Gastroesophageal sphincter (tissue), 4 donors: ENCODE measurements around the gene LMTK2. TPM values are rescaled to one million over a fixed set of nuclear protein-coding genes. Genes with fewer than 3 reads are reported as not detected.

Source experiments
- ATAC-seq: fragments of 150-250 bp; one replicate; pipeline ENCODE4 v1.9.1; 2016; ENCODE audit warnings: mild to moderate bottlenecking, moderate library complexity
- H3K27ac ChIP-seq, 4 donors: fragments of 200-600 bp; sonication (generic) in 3 of 4; 1 replicate in 3 of 4; 2 replicates in 1 of 4; pipeline ENCODE4 v1.5.1; 2016 to 2019
- H3K27me3 ChIP-seq: fragments of 200-600 bp; sonication (generic); one replicate; pipeline ENCODE4 v1.5.1; 2019
- H3K36me3 ChIP-seq, 2 donors: fragments of 200-600 bp; sonication (generic); one replicate each; pipeline ENCODE4 v1.5.1; 2019; ENCODE audit warnings: control low read depth in 1 of 2
- H3K4me1 ChIP-seq, 3 donors: fragments of 200-600 bp; sonication (generic); 1 replicate in 2 of 3; 2 replicates in 1 of 3; pipeline ENCODE4 v1.5.1; 2016 to 2019; ENCODE audit warnings: control low read depth in 2 of 3
- H3K4me3 ChIP-seq, 2 donors: fragments of 200-600 bp; sonication (generic); one replicate each; pipeline ENCODE4 v1.5.1; 2019; ENCODE audit warnings: mild to moderate bottlenecking in 1 of 2, moderate library complexity in 1 of 2
- H3K9me3 ChIP-seq, 3 donors: fragments of 200-600 bp; sonication (generic); one replicate each; pipeline ENCODE4 v1.5.1; 2017 to 2019; ENCODE audit warnings: control low read depth in 2 of 3
- CTCF ChIP-seq, 4 experiments: fragments of 200-600 bp in 2 of 4; fragments of 450-650 bp in 2 of 4; sonication (generic) in 1 of 4; IDR thresholded peaks; one replicate each; pipeline ENCODE4 v1.5.1; 2017 to 2019; ENCODE audit warnings: antibody characterized with exemption in 4 of 4, mild to moderate bottlenecking in 2 of 4, moderate library complexity in 2 of 4
- EP300 ChIP-seq: sonication (generic); formaldehyde crosslinking; IDR thresholded peaks from one replicate; pipeline ENCODE4 v1.6.1; 2017; ENCODE audit warnings: antibody characterized with exemption, mild to moderate bottlenecking
- POLR2A ChIP-seq, 2 donors: fragments of 450-650 bp; IDR thresholded peaks; one replicate each; pipeline ENCODE4 v1.6.1; 2017; ENCODE audit warnings: antibody characterized with exemption in 2 of 2, mild to moderate bottlenecking in 2 of 2, moderate library complexity in 1 of 2
- POLR2AphosphoS5 ChIP-seq: sonication (generic); formaldehyde crosslinking; IDR thresholded peaks from one replicate; pipeline ENCODE4 v1.6.1; 2017; ENCODE audit warnings: antibody characterized with exemption
- WGBS, 2 donors: methylation state at CpG; one replicate each; pipeline ENCODE4 v1.1.5; 2018; ENCODE audit warnings: low coverage in 1 of 2; 5-methylcytosine and 5-hydroxymethylcytosine counted together
- total RNA-seq, 4 donors: library from RNA; depleted of rRNA; stranded (reverse); fragments of >200 nt; gene quantifications; one replicate each; pipeline ENCODE4 v1.1.0, GENCODE V29; 2016

The LMTK2 gene
- total RNA-seq, 4 donors from 2014 or later: 16.0 to 34.5 (median 22.1) TPM

GRCh38 chr7:98175260-98175940 is 68.7 kb downstream of the LMTK2 start:
- Histone ChIP-seq H3K4me3 (no peak overlapping the region), H3K36me3 (peaks cover 0 to 71% of the 10 kb centered on the region in 2 donors), H3K27ac (no peak overlapping the region), H3K4me1 (no peaks in the 10 kb centered on the region), H3K9me3 (no peaks in the 10 kb centered on the region), H3K27me3 (no peaks in the 10 kb centered on the region)
- TF ChIP-seq EP300: no peak
- no peak for TF ChIP-seq POLR2AphosphoS5
- WGBS, 2 donors: 76 to 80% methylated on average over 7 to 8 of the region's 8 CpGs
- ATAC-seq: no peak

- H3K27ac ChIP-seq: no peak overlapping the region
- no peaks in the 10 kb centered on the region for H3K9me3 ChIP-seq
- ATAC-seq: no peak
- WGBS, 2 donors: 80 to 90% methylated on average over 3 to 4 of the region's 6 CpGs
- peaks cover 0 to 52% of the 10 kb centered on the region in 2 donors for H3K36me3 ChIP-seq
- no peaks in the 10 kb centered on the region for H3K27me3 ChIP-seq
- TF ChIP-seq EP300 (no peak), POLR2A (IDR thresholded peaks at IDR 0.05) (no peak), POLR2AphosphoS5 (no peak), CTCF (IDR thresholded peaks at IDR 0.05) (no peak)
- no peak overlapping the region for H3K4me3 ChIP-seq
- H3K4me1 ChIP-seq: no peaks in the 10 kb centered on the region
Measured at GRCh38 chr7:98177553-98177952, 70.9 kb downstream of the LMTK2 start.

- H3K9me3 ChIP-seq: no peaks in the 10 kb centered on the region
- WGBS, 2 donors: 86 to 90% methylated on average over 5 to 7 of the region's 16 CpGs
- no peak overlapping the region for H3K27ac ChIP-seq
- no peaks in the 10 kb centered on the region for H3K27me3 ChIP-seq
- H3K36me3 ChIP-seq: peaks cover 0 to 46% of the 10 kb centered on the region in 2 donors
- no peak for ATAC-seq
- H3K4me1 ChIP-seq: no peaks in the 10 kb centered on the region
- no peak overlapping the region for H3K4me3 ChIP-seq
- TF ChIP-seq POLR2A (IDR thresholded peaks at IDR 0.05): no peak
- TF ChIP-seq EP300: no peak
- no peak for TF ChIP-seq CTCF (IDR thresholded peaks at IDR 0.05)
- TF ChIP-seq POLR2AphosphoS5: no peak
Measured at GRCh38 chr7:98178321-98178720, 71.7 kb downstream of the LMTK2 start.

- Histone ChIP-seq H3K4me1 (no peaks in the 10 kb centered on the region), H3K27me3 (no peaks in the 10 kb centered on the region), H3K4me3 (no peak overlapping the region), H3K9me3 (no peaks in the 10 kb centered on the region), H3K36me3 (peaks cover 0 to 46% of the 10 kb centered on the region in 2 donors), H3K27ac (no peak overlapping the region)
- no peak for ATAC-seq
- WGBS, 2 donors: 91 to 93% methylated on average over 3 to 8 of the region's 10 CpGs
- TF ChIP-seq POLR2A (IDR thresholded peaks at IDR 0.05) (no peak), POLR2AphosphoS5 (no peak), EP300 (no peak), CTCF (IDR thresholded peaks at IDR 0.05) (no peak)
Measured at GRCh38 chr7:98178762-98179490, 72.3 kb downstream of the LMTK2 start.

GRCh38 chr7:98180751-98181150 is 74.1 kb downstream of the LMTK2 start:
- no peak for TF ChIP-seq POLR2A (IDR thresholded peaks at IDR 0.05)
- no peak for TF ChIP-seq CTCF (IDR thresholded peaks at IDR 0.05)
- no peak for TF ChIP-seq EP300
- H3K4me3 ChIP-seq: no peak overlapping the region
- ATAC-seq: no peak
- H3K27ac ChIP-seq: no peak overlapping the region
- no peaks in the 10 kb centered on the region for H3K27me3 ChIP-seq
- no peaks in the 10 kb centered on the region for H3K9me3 ChIP-seq
- WGBS, 2 donors: 49 to 80% methylated on average over 4 to 8 of the region's 8 CpGs
- peaks cover 0 to 29% of the 10 kb centered on the region in 2 donors for H3K36me3 ChIP-seq
- no peaks in the 10 kb centered on the region for H3K4me1 ChIP-seq
